HepG2 (cell line): ENCODE measurements around the gene SCYGR4.

Source experiments
- GLI4 ChIP-seq: sonication (generic); formaldehyde crosslinking; IDR thresholded peaks from 2 replicates; pipeline ENCODE4 v1.5.1; 2020; ENCODE audit warnings: missing genetic modification reagents, mild to moderate bottlenecking, moderate library complexity, borderline replicate concordance
- NR2C2 ChIP-seq: sonication (generic); formaldehyde crosslinking; IDR thresholded peaks from 2 replicates; pipeline ENCODE4 v1.4.0; 2020; ENCODE audit warnings: missing genetic modification reagents, mild to moderate bottlenecking, moderate library complexity, borderline replicate concordance
- POLR2AphosphoS5 ChIP-seq: IDR thresholded peaks from 2 replicates; pipeline ENCODE4 v1.6.1; 2012; ENCODE audit warnings: low read depth, low read length
- RBFOX2 ChIP-seq: fragments of 200-400 bp; formaldehyde crosslinking; IDR thresholded peaks from 2 replicates; pipeline ENCODE4 v1.6.1; 2017; ENCODE audit warnings: low read depth, mild to moderate bottlenecking, low read length
- RFX5 ChIP-seq: IDR thresholded peaks from 2 replicates; pipeline ENCODE4 v1.6.1; 2011; ENCODE audit warnings: low read depth, low read length, improper control_type of control experiment
- ZNF383 ChIP-seq: sonication (generic); formaldehyde crosslinking; IDR thresholded peaks from 2 replicates; pipeline ENCODE4 v1.4.0; 2020; ENCODE audit warnings: missing genetic modification reagents, mild to moderate bottlenecking, borderline replicate concordance
- ZNF510 ChIP-seq: sonication (generic); formaldehyde crosslinking; IDR thresholded peaks from 2 replicates; pipeline ENCODE4 v1.4.0; 2020; ENCODE audit warnings: low read depth, mild to moderate bottlenecking, missing genetic modification reagents
- TF ChIP-seq, protein P1 (sequence below): sonication (generic); formaldehyde crosslinking; IDR thresholded peaks from 2 replicates; pipeline ENCODE4 v1.4.0; 2020; ENCODE audit warnings: missing genetic modification reagents
- TF ChIP-seq, protein P2 (sequence below): sonication (generic); formaldehyde crosslinking; IDR thresholded peaks from 2 replicates; pipeline ENCODE4 v1.5.0; 2020; ENCODE audit warnings: mild to moderate bottlenecking, missing genetic modification reagents, moderate library complexity

GRCh38 chr2:227632827-227633226, 15.5 kb downstream of the SCYGR4 start:
- TF ChIP-seq, protein P1, sequence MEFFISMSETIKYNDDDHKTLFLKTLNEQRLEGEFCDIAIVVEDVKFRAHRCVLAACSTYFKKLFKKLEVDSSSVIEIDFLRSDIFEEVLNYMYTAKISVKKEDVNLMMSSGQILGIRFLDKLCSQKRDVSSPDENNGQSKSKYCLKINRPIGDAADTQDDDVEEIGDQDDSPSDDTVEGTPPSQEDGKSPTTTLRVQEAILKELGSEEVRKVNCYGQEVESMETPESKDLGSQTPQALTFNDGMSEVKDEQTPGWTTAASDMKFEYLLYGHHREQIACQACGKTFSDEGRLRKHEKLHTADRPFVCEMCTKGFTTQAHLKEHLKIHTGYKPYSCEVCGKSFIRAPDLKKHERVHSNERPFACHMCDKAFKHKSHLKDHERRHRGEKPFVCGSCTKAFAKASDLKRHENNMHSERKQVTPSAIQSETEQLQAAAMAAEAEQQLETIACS, result no peak
- TF ChIP-seq GLI4 (CRISPR knock-in tag), result no peak
- TF ChIP-seq RFX5, result no peak
- TF ChIP-seq POLR2AphosphoS5, result no peak
- no peak for TF ChIP-seq NR2C2 (CRISPR knock-in tag)
- TF ChIP-seq ZNF510, result no peak
- TF ChIP-seq ZNF383 (CRISPR knock-in tag), result no peak
- TF ChIP-seq, protein P2, sequence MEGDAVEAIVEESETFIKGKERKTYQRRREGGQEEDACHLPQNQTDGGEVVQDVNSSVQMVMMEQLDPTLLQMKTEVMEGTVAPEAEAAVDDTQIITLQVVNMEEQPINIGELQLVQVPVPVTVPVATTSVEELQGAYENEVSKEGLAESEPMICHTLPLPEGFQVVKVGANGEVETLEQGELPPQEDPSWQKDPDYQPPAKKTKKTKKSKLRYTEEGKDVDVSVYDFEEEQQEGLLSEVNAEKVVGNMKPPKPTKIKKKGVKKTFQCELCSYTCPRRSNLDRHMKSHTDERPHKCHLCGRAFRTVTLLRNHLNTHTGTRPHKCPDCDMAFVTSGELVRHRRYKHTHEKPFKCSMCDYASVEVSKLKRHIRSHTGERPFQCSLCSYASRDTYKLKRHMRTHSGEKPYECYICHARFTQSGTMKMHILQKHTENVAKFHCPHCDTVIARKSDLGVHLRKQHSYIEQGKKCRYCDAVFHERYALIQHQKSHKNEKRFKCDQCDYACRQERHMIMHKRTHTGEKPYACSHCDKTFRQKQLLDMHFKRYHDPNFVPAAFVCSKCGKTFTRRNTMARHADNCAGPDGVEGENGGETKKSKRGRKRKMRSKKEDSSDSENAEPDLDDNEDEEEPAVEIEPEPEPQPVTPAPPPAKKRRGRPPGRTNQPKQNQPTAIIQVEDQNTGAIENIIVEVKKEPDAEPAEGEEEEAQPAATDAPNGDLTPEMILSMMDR (CRISPR knock-in tag), result no peak
- no peak for TF ChIP-seq RBFOX2
